Measurements from ENCODE around the gene DEDD2.

DEDD2 gene

DNA sequence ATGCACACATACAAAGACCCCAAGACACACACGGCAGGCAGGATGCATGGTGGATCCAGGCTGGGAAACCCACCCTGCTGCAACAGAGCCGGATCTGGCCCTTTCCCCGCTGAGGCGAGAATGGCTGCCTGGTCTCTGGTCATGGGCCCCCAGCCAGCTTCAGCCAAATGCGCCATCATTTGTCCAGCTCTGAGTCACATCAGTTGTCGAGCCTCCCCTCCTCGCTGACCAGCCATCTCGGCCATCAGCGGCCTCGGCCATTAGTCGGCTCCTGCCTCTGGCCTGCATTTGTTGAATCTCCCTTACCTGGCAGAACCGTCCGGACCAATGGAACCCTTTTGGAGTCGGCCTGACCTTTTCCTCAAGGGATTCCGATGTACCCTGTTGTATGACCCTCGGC lies 46.8 kb downstream of the DEDD2 start:
- DNase-seq (ENCODE audit: low spot score), result no peak

DNA sequence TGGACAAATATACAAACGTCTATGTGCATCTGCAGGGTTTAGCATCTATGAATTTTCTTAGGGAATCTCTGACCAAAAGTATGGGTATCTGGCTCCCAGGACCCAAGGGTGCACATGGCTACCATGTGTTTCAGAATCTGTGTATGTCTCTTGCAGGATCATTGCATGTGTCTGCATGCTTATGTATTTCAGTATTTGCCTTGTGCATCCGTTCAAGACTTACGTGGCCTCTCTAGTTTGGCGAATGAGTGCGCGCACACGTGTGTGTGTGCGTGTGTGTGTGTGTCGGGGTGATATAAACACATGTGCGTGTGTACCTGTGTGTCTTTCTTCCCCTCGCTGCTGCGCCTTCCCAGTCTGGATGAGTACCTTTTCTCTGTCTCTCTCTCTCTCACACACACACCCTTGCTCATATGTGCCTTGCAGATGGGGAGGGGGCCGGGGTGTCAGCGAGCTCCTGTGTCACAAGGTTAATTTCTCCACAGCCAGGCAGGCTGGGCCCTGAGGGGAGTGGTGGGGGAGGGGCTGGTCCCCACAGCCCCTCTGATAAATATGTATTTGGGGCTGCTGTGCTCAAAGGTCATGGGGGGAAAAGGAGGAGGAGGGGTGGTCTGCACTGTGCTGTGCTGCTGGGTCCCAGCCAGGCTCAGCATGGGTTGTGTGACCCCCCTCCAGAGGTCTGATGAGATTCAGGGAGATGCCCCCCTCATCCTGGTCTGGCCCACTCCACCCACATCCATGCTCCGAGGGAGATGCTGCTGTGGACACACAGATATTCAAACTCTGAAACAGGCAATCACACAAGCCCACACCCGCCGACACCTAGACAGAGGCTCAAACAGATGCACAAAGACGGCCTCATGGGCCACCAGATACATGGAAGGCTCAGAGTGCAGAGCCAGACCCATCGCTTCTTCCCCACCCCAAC lies 47.7 kb downstream of the DEDD2 start:
- DNase-seq (ENCODE audit: low spot score), result no peak

DNA sequence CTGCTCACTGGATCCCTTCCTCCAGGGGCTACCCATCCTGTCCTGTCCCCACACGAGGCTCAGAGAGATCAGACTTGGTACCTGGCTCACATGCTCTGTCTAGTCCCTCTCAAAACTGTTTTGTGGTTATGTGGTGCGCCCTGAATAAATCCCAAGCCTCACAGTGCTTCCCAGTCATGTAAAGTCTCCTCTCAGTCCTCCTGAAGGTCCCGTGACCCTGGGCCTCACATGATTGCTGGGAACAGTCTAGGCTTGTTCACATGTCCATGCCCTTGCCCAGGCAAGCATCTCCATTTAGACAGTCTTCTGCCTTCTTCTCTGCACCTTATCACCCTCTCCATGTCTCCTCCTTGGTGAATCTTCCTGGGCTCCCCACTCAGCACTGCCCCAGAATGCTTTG lies 49.3 kb downstream of the DEDD2 start:
- no peak for DNase-seq (ENCODE audit: low spot score)

DNA sequence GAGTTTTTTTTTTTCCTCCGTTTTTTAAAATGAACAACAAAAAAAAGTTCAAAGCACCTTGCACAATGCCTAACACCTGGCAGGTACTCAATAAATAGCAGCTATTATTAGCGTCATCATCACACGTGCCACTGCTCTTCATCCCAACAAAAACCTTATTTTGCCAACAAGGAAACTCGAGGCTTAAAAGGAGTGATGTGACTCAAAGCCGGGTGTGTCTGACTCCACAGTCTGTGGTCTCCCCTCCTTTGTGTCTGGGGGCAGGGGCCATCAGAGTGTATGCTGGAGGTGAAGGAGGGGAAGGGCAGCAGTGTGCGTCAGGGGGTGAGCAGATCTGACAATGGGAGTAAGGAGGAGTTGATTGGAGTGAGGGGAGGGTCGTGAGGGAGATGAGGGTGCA lies 51.2 kb downstream of the DEDD2 start:
- no peak for DNase-seq (ENCODE audit: low spot score)

DNA sequence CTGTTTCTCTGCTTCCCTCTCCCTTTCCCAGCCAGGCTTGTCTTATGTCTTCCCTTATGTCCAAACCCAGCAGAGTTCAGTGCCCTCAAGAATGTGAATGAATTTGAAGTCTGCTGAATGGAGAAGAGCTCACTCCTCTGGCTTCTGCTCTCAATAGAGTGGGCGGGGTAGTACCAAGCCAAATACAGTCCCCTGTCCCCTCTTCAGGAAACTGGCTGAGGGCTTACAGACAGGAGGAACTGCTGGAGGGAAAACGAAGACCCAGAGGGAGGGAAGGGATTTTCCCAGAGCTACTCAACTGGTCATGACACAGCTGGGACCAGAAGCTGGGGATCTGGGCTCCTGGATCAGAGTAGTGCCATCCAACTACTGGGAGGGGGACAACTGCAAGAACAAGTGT lies 52.3 kb downstream of the DEDD2 start:
- no peak for DNase-seq (ENCODE audit: low spot score)

DNA sequence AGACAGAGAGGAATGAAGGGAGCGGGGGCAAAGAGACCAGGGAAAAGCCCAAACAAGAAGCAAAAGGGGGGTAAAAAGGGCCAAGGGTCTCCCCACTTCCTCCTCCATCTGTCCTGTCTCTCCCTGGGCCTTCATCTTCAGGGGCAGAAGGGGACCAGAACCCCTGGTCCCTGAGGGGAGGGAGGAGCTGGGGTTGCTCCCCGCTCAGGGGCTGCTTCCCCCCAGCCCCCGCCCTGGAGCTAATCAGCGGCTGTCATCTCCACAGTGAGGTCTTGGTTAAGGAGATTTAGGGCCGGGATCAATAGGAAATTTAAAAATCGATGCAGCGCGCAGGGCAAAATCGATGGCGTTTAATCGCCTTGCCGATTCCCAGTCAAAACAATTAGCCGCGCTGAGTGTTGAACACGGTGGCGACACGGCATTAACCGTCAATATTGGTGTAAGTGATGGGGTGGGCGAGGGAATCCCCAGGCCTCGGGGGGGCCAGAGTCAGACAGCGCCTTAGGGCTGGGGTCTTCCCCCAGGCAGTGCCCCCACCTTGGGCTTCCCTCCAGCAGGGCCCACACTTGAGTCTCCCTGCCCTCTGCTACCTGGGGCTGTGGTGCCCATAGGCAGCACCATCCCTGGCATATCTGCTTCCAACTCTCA lies 55.7 kb downstream of the DEDD2 start:
- DNase-seq (ENCODE audit: low spot score), result no peak

DNA sequence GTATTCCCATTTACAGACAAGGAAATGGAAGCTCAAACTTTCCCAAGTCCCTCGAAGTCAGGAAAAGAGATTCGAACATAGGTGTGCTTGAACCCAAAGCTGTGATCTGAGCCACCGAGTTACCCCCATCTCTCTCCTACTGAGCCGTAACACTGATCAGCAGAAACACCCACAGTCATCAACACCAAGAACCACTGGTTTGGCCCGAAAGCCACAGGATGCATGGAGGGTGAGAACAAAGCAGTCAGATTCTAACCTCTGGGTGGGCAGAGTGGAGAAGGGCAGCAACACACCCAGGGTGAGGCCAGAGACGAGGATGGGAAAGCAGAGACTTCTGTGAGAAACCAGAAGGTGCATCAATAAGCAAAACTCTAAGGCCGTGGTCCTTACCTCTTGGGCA lies 57.5 kb downstream of the DEDD2 start:
- DNase-seq (ENCODE audit: low spot score), result no peak

DNA sequence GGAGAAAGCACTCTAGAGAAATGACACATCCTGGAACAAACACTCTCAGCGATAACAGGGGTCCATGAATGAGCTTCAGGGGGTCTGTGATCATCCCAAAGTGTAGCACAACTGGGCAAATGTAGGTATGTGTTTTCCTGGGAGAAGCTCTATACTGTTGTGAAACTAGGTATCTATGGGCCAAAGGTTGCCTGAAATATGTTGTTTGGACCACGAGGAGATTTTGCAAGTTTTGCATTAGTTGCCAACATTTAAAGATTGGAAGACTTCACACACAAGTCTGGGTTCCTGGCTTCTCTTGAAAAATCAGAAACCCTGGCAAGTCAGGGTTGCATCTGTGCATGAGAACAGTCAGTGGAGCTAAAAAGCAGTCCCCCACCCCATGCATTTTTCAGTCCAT lies 58.6 kb downstream of the DEDD2 start:
- DNase-seq (ENCODE audit: low spot score), result no peak

DNA sequence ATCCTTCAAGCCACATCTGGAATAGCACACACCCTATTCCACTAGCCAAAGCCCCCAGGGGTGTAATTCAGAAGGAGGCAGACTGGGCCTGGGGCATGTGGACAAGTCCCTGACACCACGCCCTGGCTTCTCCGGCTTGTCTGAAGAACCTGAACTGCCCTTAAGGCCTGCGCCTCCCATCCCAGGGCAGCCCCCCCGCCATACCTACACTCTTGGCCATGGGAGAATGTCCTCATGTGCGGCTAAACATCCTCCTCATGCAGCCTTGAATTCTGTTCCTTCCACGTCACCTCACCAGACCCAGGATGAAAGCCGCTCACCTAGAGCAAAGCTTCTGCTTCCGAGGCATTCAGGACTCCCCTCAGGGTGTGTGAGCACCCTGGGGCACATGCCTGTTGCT lies 60.9 kb downstream of the DEDD2 start:
- DNase-seq (ENCODE audit: low spot score), result no peak

DNA sequence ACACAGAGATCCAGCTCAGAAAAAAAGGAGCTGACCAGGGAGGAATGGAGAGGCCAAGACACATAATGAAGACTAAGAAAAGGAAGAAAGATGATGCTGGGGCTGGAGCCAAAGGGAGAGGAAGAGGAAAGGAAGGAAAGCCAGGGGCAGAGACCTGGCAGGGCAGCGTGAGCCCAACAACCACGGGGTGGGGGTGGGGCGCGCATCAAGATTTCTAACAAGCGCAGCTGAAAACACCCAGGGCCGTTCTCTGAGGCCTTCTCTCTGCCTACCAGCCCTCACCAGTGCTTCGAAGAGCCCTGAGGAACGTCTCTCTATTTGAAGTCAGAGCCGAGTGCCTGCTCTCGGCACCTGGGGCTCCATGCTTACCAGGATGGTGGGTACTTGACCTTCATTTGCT lies 61.7 kb downstream of the DEDD2 start:
- DNase-seq (ENCODE audit: low spot score), result no peak

DNA sequence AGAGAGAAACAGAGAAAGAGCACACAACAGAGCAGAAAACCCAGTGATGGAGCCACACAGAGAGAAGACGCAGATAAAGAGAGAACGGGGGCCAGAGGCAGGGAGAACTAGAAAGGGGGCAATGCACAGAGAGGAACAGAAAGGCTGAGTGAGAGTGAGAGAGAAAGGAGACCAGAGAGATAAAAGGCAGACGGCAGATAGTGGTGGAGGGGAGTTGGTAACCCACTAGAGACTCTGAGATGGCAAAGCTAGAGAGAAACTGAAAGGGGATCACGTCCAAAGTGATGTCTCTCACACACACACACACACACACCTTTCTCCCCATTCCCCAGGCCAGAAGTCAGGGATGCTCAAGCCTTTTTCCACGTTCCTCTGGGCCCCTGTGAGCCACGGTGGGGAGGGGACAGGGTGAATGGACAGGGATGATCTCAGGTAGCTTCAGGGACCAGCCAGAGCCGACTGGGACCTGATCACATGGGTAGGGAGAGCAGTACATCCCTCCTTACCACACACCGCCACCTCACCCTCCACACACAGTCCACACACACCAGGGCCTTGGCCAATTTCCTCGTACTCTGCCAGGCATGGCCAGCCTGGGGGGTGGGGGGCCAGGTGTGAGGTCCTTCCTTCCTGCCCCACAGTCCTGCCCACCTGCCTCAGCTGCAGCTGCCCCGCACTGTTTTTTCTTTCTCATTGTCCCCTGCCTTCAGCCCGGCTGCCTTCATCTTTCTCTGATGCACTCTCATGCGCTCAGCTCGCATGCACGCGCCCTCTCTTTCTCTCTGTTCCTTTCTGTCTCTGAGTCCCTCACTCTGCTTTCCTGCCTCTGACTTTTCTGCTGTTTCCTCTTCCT lies 62.8 kb downstream of the DEDD2 start:
- no peak for DNase-seq (ENCODE audit: low spot score)

DNA sequence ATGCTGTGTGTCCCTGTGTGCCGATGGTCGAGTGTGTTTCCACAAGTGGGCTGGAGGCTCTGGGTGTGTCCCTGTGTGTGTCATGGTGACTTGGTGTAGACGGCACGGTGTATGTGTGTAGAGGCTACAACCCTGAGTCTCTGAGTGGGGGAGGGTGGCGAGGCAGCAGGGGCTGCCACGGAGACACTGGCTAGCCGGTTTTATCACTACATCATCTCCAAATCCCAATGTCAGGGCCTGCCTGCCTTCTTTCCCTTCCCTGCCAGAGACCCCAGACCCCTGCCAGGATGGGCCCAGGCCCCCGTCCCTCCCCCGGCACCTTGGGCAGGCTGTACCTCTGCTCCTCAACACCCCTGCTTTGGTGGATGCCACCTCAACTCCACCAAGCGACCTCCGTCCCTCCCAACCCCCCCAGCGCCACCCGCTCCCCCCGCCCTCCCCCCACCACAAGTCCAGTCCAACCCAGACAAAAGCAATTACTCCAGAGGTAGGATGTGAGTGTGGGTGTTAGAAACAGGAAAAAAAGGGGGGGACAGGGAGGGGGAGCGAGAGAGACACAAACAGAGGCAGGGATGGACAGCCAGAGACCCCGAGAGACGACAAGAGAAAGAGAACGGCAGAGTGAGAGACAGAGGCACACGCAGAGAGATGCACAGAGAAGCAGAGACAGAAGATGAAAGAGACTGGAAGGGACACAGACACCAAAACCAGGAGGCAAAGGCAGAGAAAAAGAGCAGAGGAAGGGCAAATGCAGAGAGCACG lies 63.6 kb downstream of the DEDD2 start:
- no peak for DNase-seq (ENCODE audit: low spot score)

DNA sequence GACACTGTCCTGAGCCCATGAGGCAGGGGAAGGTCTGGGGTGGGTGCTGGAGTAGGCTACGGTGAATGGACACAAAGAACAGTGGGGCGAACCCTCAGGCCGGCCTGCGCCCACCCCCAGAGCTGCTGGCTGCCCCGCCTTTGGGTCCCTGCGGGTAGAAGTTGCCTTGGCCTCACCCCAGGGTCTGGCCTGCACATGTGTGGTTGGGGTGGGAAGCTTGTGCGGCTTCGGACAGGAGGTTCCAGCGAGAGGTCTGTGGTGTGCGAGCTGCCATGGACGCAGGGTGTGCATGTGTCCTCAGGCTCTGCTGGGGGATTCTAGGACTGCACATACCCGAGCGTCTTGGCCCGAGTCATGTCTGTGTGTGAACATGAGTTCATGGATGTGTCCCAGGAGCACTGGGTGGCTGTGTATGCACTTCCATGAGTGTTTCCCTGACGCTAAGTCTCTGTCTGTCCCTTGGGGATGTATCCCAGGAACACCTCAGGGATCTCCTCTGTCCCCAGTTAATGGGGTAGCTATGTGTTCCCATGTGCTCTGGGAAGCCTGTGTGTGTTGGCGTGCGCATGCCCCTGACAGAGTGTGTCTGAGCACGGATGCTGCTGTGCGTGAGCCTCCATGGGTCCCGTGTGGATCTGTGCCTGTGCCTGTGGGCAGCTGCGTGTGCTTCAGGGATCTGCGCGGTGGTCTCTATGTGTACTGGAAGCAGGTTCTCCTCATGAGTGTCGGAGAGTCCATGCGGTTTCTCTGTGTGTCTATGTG lies 64.4 kb downstream of the DEDD2 start:
- DNase-seq (ENCODE audit: low spot score), result no peak

DNA sequence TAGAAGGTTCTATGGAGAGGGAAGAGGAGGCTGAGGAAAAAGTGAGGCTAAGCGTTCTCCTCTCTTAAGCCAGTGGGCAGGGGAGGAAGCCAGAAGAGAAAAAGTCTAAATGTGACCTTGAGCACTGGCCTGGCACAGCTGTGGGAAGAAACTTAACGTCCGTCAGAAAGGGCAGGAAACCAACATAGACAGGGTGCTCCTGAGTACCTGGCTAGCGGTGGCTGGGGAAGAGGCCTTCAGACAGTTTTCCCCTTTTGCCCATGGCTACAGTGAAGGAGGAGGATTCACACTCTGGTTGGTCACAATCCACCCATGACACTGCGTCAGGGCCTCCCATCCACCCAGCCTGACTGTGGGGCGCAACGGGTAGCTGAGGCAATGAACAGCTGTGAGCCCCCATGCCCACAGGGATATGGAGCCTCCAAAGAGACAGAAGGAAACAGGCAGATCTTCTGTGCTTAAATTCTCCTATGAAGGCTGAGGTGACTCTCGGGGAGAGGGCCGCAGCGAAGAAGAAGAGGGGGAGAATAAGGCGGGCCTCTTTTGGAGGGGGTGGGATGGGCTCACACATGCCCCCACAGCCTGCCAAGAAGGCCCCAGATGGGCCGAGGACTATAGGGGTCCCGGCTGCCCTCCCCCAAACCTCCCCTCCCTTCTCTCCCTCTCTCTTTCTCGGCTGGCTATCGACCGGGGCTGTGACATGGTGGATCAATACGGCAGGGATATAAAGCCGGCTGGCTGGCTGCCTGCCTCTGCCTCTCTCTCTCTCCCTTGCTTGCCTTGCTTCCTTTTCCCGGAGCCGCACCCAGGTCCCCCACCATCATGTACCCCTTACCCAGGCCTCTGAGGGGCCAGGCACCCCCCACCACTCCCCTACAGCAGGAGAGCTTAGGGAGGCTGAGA lies 65.4 kb downstream of the DEDD2 start:
- DNase-seq (ENCODE audit: low spot score), result no peak

DNA sequence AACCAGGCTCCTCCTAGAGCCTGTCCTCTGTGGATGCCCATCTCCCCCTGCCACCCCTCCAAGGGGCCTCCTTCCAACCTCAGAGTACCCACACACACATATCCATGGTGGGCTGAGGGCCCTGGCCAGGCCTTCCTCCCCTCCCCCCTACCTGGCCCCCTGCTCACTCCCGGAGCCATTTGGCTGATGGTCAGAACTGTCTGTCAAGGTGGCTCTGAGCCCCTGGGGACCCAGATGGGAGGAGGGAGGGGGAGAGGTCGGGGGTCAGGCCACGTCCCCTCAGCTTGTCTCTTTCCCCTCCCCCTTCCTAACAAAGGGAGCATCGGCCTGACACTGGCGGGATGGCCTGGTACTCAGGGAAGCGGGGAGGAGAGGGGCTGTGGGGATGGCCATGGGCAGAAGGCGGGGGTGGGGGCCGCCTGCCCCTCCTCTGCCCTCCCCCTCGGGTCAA lies 66.5 kb downstream of the DEDD2 start:
- DNase-seq (ENCODE audit: low spot score), result no peak

DNA sequence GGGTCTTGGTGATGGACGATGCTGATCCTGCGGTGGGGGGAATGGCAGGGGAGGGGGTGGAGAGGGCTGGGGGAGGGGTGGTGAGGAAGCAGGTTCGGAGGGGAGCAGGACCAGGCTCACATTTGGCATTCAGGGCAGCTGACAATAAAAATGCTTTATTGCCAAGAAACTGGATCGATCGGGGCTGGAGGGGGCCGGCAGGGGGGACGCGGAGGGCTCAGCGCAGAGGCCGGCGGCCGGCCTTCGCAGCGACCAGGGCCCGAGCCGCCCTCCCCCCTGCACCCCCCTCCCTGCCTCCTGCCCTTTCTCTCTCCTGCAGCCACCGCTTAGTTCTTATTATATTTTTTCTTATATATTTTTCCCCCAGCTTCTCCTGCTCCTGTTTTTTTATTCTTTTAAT lies 67.1 kb downstream of the DEDD2 start:
- DNase-seq (ENCODE audit: low spot score), result no peak

DNA sequence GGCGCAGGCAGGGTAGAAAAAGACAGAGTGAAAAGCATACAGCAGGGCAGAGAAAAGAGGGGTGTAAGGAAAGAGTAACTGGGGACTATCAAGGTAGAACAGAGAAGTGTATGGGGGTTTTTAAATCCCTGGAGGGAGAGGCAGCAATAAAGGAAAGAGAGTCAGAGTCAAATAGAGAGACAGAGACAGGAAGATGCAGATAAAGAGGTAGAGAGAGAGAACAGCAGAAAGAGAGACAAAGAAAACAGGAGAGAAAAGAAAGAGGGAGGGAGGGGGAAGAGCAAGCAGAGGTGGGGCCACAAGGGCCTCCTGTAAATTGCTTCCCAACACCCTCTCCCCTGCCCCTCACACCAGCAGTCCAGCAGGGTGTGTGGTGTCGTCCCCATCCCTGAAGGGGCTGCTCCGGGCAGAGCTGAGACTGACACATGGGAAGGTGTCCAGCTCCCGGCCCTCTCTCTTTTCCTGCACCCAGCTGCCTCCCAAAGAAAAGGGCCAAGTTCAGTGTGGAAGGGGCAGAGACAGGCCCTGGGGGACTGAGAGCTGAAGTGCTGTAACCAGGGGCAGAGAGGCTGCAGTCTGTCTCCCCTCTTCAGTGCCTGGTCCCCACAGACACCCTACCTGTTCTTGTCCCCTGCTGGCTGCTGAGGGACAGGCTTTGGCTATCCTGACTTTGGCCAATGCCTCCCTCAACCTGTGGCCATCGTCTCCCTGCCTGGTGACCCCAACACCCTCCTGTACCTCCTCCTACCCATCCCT lies 67.9 kb downstream of the DEDD2 start:
- DNase-seq (ENCODE audit: low spot score), result no peak

All from CD4-positive, alpha-beta T cell treated with Interleukin-2 at 100 ng/mL for 4 hours (primary cell).